ENCODE results near the gene RALGPS1.

Gene RALGPS1

DNA sequence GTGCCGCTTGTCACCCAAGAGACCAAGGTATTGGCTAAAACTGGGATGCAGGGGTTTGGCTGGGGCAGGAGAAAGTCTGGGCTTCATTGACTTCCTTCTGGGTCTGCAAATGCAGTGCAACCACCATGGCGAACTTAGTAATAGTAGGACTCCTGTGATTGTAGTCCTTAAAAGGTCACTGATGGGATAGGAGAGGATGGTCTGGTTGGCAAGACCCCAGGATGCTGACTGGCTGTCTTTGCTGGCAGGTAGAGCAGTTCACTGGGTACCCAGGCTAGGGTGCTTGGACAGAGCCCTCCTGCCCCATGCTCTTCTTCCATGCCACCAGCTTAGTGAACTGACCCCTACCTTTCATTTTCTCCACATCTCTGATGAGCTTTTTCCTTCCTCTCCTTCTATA is 170.6 kb downstream of the RALGPS1 start:
- Histone ChIP-seq H3K4me3 (replicated peaks; ENCODE audit: insufficient read depth, low read length) (no peak overlapping the region), H3K27me3 (ENCODE audit: insufficient read depth, poor library complexity, severe bottlenecking) (no peaks in the 10 kb centered on the region), H3K27ac (replicated peaks) (no peak overlapping the region)
- no peak for DNase-seq (ENCODE audit: low read depth in 1 of 2, low spot score in 1 of 2)
- TF ChIP-seq, protein P1, sequence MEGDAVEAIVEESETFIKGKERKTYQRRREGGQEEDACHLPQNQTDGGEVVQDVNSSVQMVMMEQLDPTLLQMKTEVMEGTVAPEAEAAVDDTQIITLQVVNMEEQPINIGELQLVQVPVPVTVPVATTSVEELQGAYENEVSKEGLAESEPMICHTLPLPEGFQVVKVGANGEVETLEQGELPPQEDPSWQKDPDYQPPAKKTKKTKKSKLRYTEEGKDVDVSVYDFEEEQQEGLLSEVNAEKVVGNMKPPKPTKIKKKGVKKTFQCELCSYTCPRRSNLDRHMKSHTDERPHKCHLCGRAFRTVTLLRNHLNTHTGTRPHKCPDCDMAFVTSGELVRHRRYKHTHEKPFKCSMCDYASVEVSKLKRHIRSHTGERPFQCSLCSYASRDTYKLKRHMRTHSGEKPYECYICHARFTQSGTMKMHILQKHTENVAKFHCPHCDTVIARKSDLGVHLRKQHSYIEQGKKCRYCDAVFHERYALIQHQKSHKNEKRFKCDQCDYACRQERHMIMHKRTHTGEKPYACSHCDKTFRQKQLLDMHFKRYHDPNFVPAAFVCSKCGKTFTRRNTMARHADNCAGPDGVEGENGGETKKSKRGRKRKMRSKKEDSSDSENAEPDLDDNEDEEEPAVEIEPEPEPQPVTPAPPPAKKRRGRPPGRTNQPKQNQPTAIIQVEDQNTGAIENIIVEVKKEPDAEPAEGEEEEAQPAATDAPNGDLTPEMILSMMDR (IDR thresholded peaks at IDR 0.05; ENCODE audit: insufficient read depth, low read length), result no peak
- TF ChIP-seq POLR2AphosphoS5 (IDR thresholded peaks at IDR 0.05; ENCODE audit: low read depth), result no peak
- no peak for TF ChIP-seq SPI1 (IDR thresholded peaks at IDR 0.05; ENCODE audit: borderline replicate concordance, low read depth)
- no peak for TF ChIP-seq GABPA (IDR thresholded peaks at IDR 0.05; ENCODE audit: low read depth)
- TF ChIP-seq, protein P2, sequence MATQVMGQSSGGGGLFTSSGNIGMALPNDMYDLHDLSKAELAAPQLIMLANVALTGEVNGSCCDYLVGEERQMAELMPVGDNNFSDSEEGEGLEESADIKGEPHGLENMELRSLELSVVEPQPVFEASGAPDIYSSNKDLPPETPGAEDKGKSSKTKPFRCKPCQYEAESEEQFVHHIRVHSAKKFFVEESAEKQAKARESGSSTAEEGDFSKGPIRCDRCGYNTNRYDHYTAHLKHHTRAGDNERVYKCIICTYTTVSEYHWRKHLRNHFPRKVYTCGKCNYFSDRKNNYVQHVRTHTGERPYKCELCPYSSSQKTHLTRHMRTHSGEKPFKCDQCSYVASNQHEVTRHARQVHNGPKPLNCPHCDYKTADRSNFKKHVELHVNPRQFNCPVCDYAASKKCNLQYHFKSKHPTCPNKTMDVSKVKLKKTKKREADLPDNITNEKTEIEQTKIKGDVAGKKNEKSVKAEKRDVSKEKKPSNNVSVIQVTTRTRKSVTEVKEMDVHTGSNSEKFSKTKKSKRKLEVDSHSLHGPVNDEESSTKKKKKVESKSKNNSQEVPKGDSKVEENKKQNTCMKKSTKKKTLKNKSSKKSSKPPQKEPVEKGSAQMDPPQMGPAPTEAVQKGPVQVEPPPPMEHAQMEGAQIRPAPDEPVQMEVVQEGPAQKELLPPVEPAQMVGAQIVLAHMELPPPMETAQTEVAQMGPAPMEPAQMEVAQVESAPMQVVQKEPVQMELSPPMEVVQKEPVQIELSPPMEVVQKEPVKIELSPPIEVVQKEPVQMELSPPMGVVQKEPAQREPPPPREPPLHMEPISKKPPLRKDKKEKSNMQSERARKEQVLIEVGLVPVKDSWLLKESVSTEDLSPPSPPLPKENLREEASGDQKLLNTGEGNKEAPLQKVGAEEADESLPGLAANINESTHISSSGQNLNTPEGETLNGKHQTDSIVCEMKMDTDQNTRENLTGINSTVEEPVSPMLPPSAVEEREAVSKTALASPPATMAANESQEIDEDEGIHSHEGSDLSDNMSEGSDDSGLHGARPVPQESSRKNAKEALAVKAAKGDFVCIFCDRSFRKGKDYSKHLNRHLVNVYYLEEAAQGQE (IDR thresholded peaks at IDR 0.05; ENCODE audit: insufficient replicate concordance, low read depth), result no peak

DNA sequence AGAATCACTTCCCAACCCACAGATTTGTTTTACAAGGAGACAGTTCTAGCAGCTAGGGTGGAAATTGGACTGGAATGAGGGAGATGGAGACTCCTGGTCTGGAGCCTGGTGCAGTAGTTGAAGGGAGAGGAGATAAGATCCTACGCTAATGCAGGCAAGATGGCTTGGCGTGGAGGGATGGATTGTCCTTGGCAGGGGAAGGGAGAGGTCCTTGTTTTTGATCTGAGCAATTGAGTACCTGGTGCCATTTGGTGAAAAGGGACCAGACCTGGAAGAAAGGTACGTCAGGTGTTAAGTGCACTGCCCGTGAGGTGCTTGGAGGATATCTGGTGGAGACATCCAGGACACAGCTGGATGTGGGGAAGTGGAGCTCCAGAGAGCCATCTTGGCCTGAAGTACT is 172.2 kb downstream of the RALGPS1 start:
- no peak overlapping the region for H3K27ac ChIP-seq (replicated peaks)
- TF ChIP-seq, protein P1 (IDR thresholded peaks at IDR 0.05; ENCODE audit: insufficient read depth, low read length), result no peak
- TF ChIP-seq, protein P2 (IDR thresholded peaks at IDR 0.05; ENCODE audit: insufficient replicate concordance, low read depth), result no peak
- TF ChIP-seq GABPA (IDR thresholded peaks at IDR 0.05; ENCODE audit: low read depth) (no peak), SPI1 (IDR thresholded peaks at IDR 0.05; ENCODE audit: borderline replicate concordance, low read depth) (no peak), POLR2AphosphoS5 (IDR thresholded peaks at IDR 0.05; ENCODE audit: low read depth) (no peak)
- no peak for DNase-seq (ENCODE audit: low read depth in 1 of 2, low spot score in 1 of 2)
- H3K27me3 ChIP-seq (ENCODE audit: insufficient read depth, poor library complexity, severe bottlenecking), result no peaks in the 10 kb centered on the region
- H3K4me3 ChIP-seq (replicated peaks; ENCODE audit: insufficient read depth, low read length), result no peak overlapping the region

DNA sequence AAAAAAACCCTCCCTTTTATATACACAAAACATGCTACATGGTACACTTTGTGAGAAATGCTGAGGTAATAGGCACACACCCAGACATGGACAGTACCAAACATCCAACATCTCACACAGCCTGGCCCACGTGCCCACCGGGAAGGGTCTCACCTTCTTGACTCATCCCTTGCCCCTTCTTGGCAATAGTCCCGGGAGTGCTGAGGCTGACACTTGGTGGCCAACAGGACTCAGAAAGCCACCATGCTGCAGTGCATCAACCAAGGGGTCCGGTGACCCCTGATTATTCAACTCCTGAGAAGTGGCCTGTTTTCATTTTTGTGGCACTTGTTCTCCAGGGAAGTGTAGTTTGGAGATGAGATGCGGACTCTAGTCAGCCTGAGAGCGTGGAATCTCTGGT is 172.8 kb downstream of the RALGPS1 start:
- no peak for DNase-seq (ENCODE audit: low read depth in 1 of 2, low spot score in 1 of 2)

DNA sequence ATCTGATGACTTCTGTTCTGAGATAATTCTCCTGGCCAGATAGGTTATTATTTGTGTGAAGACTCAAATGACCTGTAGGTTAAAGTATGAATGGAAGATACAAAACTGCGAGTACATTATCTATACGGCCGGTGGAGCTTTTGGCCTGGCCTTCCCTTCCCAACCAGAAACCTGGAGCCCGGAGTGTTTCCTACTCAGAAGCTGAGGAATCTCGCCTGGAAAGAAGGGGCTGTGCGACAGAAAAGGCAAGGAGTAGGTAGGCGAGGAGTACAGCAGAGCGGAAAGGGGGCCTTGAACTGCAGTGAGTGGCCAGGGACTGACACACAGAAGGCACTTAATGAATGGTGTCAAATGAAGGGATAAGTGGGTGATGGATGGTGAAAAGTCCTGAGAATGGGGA is 173.3 kb downstream of the RALGPS1 start:
- peaks cover 5% of the 10 kb centered on the region for H3K27me3 ChIP-seq (ENCODE audit: insufficient read depth, poor library complexity, severe bottlenecking)
- H3K4me3 ChIP-seq (replicated peaks; ENCODE audit: insufficient read depth, low read length), result no peak overlapping the region
- TF ChIP-seq POLR2AphosphoS5 (IDR thresholded peaks at IDR 0.05; ENCODE audit: low read depth) (no peak), SPI1 (IDR thresholded peaks at IDR 0.05; ENCODE audit: borderline replicate concordance, low read depth) (no peak), GABPA (IDR thresholded peaks at IDR 0.05; ENCODE audit: low read depth) (no peak)
- TF ChIP-seq, protein P1 (IDR thresholded peaks at IDR 0.05; ENCODE audit: insufficient read depth, low read length), result no peak
- TF ChIP-seq, protein P2 (IDR thresholded peaks at IDR 0.05; ENCODE audit: insufficient replicate concordance, low read depth), result no peak
- no peak for DNase-seq (ENCODE audit: low read depth in 1 of 2, low spot score in 1 of 2)
- no peak overlapping the region for H3K27ac ChIP-seq (replicated peaks)

More for the DNA sequence above, 172.8 kb downstream of the RALGPS1 start:
- H3K4me3 ChIP-seq (replicated peaks; ENCODE audit: insufficient read depth, low read length), result no peak overlapping the region
- H3K27me3 ChIP-seq (ENCODE audit: insufficient read depth, poor library complexity, severe bottlenecking), result peaks cover under 1% of the 10 kb centered on the region
- H3K27ac ChIP-seq (replicated peaks), result no peak overlapping the region
- TF ChIP-seq POLR2AphosphoS5 (IDR thresholded peaks at IDR 0.05; ENCODE audit: low read depth), result no peak
- no peak for TF ChIP-seq GABPA (IDR thresholded peaks at IDR 0.05; ENCODE audit: low read depth)
- no peak for TF ChIP-seq SPI1 (IDR thresholded peaks at IDR 0.05; ENCODE audit: borderline replicate concordance, low read depth)
